ENCODE measurements around the gene PTPRK.
A peak's percentile ranks its signal among the peaks of the same experiment; 100 is the strongest.

Gene PTPRK

DNA sequence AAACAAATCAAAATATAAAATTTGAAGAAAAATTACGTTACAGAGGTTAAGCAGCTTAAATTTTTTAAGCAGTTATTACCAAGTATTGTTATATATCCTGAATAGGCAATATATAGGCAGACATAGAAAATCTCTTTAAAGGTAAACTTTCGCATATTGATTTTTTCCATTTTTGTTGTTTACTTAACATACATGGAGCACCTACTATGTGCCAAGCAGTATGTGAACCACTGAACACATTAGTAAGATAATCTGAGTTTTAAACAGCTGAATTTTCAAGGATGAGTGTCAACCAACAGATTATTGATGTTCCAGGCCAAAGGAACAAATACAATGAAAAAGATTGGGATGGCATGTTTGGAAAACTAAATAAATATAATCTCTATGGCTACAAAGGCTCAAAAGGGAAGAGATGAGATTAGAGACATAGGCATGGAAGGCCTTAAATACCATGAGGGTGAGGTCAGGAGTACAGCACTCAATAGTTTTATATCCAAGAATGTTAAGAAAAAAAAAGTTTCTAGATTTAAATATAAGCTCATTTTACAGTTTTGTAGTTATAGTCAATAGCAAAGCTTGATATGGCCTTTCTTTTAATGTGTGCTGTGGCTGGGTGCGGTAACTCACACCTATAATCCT is 277.5 kb downstream of the PTPRK start:
- no peak for DNase-seq

- DNase-seq, result peak; percentile 83
Measured at GRCh38 chr6:128241216-128241615, 279.2 kb downstream of the PTPRK start.

- peak; percentile 67 for DNase-seq
Measured at GRCh38 chr6:128240024-128240428, 280.4 kb downstream of the PTPRK start.

- DNase-seq, result peak; percentile 81
Measured at GRCh38 chr6:128239146-128239545, 281.3 kb downstream of the PTPRK start.

GRCh38 chr6:128238225-128238624 is 282.2 kb downstream of the PTPRK start:
- DNase-seq, result peak; percentile 83

- DNase-seq, result peak; percentile 79
Measured at GRCh38 chr6:128235556-128235955, 284.8 kb downstream of the PTPRK start.

DNA sequence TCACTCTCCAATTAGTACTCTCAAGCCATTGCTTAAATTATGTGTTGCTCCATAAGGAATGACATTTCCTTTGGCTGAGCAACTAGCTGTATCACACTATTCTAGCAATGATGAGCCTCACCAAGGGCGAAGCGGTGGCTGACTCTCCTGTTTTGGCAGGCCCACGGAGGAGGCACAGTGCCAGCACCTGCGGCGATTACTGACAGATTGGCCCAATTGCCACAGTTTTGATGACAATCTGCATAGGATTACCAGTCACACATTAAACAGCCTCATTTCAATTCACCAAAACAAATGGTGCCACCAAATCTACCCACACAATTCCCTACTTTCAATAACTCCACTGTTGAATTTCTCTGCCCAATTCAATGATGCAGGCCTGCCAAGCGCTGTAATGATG is 286.9 kb downstream of the PTPRK start:
- DNase-seq, result peak; percentile 100

DNA sequence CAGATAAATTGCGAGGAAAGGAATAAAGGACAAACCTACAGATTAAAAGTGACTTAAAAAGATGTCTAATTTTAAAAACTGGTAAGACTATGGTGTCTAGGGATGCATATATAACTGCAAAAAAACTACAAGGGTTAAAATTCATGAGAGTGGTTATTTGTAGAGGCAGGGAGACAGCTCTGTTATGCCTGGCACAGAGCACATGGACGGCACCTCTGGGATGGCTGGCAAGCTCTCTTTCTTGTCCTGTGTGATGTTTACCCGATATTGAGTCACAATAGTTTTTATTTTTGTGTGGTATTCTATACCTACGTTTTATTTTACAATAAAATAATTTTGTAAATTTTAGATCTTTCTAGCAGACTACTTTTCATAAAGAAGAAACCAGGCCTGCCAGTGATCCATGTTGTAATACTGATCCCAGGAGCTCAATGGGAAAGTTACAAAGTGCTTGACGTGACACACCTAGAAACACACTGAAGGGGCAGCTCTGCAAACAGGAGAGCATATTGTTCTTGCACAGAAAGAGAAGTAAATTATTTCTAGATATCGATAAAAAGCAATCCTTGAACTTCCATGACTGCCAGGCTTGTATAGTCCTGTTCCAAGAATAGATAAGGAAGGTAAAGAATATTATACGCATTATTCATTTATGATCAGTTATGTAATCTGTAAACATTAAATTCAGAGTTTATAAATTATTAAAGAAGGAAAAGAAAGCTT is 290.0 kb downstream of the PTPRK start:
- peak; percentile 74 for DNase-seq

GRCh38 chr6:128225612-128226011 is 294.8 kb downstream of the PTPRK start:
- DNase-seq, result no peak

DNA sequence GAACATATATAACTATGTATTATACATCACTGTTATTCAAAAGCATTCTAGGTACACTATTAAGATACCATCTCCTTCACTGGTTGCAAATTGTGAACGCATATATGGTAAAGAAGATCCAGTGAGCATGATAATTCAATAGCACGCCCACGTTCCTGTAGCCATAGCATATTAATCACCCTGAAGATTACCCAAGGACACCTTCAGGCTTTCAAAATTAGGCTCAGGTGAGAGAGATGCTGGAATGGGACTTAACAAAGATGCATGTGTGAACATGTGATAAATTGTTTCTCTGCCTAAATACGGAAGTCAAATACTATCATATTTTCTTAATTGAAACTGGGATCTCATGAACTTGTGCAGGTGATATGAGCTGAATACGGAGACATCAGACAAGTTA is 303.5 kb downstream of the PTPRK start:
- DNase-seq, result no peak

- DNase-seq, result peak; percentile 43
Measured at GRCh38 chr6:128209771-128210170, 310.6 kb downstream of the PTPRK start.

GRCh38 chr6:128208851-128209580 is 311.4 kb downstream of the PTPRK start:
- no peak for DNase-seq

DNA sequence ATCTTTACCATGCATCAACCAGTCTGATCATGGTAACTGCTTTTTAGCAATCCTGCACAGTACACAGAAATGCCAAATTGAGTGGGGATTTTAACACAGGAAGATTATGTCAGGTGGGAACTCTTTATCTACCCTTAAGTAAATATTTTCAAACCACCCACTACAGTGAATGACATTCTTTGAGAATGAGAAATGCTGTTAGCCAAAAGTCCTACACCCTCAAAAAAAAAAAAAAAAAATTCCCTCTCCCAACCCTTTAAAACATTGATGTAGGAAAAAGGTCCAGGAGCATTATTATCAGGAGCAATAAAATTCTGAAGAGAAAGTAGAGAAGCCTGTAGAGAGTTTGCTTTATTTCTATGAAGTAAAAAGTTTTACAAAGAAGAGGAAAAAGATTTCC is 312.3 kb downstream of the PTPRK start:
- DNase-seq, result peak; percentile 43

GRCh38 chr6:128206610-128207426 is 313.6 kb downstream of the PTPRK start:
- DNase-seq, result peak; percentile 92

DNA sequence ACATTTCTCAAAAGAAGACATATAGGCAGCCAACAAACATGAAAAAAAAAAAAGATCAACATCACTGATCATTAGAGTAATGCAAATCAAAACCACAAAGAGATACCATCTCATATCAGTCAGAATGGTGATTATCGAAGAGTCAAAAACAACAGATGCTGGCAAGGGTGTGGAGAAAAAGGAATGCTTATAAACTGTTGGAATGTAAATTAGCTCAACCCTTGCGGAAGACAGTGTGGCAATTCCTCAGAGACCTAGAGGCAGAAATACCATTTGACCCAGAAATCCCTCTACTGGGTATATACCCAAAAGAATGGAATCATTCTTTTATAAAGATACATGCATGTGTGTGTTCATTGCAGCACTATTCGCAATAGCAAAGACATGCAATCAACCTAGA is 315.8 kb downstream of the PTPRK start:
- DNase-seq, result no peak

GRCh38 chr6:128202169-128202765 is 318.1 kb downstream of the PTPRK start:
- no peak for DNase-seq

GRCh38 chr6:128200789-128201188 is 319.6 kb downstream of the PTPRK start:
- no peak for DNase-seq

DNA sequence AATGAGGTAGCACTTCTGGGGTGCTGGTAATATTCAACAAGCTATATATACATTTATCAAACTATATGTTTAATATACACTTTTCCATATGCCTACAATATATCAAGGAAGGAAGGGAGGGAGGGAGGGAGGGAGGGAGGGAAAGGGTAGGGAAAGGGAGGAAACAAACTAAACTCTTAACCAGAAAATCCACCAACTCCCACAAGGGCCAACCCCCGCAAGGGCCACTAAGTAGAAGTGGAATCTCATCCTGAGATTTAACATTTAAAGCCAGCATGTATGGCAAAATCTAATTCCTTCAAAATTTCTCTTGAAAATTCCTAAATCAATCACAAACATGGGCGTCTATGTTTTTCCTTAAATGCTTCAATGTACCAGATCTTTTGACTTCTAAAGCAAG is 320.9 kb downstream of the PTPRK start:
- no peak for DNase-seq

- DNase-seq, result peak; percentile 43
Measured at GRCh38 chr6:128192972-128193371, 327.4 kb downstream of the PTPRK start.

DNA sequence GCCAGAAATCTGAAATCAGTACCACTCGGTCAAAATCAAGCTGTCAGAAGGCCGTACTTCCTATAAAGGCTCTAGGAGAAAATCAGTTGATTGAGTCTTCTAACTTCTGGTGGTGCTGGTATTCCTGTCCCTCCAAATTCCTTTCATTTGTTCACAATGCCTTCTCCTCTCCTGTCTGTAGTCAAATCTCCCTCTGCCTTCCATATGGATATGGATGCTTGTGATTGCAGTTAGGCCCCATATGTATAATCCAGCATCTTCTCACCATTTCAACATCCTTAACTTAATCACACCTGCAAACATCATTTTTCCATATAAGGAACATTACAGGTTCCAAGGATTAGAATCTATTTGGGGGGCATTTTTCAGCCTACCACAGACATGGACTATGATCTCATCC is 331.7 kb downstream of the PTPRK start:
- DNase-seq, result no peak

- DNase-seq, result no peak
Measured at GRCh38 chr6:128186729-128187128, 333.7 kb downstream of the PTPRK start.

DNA sequence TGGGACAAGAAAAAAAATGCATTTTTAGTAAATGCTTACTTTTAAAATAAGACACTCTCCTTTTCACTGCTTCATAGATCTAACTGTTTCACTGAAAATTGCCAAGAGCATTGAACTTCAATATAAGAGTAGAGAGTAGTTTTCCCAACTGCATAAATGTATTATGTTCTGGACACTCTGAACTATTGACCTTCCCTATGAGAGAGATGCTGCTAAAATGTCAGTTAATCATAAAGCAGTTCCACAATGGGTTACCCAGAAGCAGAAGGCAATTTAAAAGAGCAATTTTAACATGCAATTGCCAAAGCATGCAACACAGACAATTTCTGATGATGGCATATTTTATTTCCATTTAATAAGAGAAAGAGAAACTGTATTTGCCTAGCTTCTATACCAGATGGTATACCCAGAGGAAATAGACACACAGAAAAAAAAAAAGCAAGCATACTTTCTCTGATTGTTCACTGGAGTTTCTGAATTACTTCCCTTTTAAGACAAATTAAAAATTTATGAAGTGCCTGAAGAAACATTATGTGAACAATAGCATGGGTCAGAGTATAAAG is 340.4 kb downstream of the PTPRK start:
- peak; percentile 94 for DNase-seq
